Mesodermal cell (in vitro differentiated cells): ENCODE results near the gene UMODL1.
"Not testable (repeated sequence)": the region's sequence is repeated elsewhere in the genome, so short reads cannot be mapped to it uniquely, and the experiment has no call there.

ENCODE experiments used
- H3K27ac ChIP-seq: 2 replicates; pipeline ENCODE4 v1.7.0; 2013; ENCODE audit warnings: mild to moderate bottlenecking, low read depth, low read length, moderate library complexity; ENCODE audit not compliant: severe bottlenecking
- H3K36me3 ChIP-seq: 2 replicates; pipeline ENCODE4 v1.7.1; 2013; ENCODE audit warnings: mild to moderate bottlenecking, low read length, moderate library complexity; ENCODE audit not compliant: control insufficient read depth, insufficient read depth
- H3K4me1 ChIP-seq: one replicate; pipeline ENCODE4 v1.7.1; 2013; ENCODE audit warnings: mild to moderate bottlenecking, low read length; ENCODE audit not compliant: insufficient read depth, control insufficient read depth, poor library complexity, severe bottlenecking
- H3K4me3 ChIP-seq: 2 replicates; pipeline ENCODE4 v1.7.0; 2013; ENCODE audit warnings: low read length, control low read depth, mild to moderate bottlenecking; ENCODE audit not compliant: insufficient read depth, poor library complexity, severe bottlenecking; ENCODE audit errors: extremely low read depth
- H3K9me3 ChIP-seq: 2 replicates; pipeline ENCODE4 v1.7.1; 2013; ENCODE audit warnings: mild to moderate bottlenecking, low read length, moderate library complexity; ENCODE audit not compliant: control insufficient read depth
- WGBS, 2 experiments: methylation state at CpG; one replicate each; pipeline ENCODE4 v1.1.5; 2013; ENCODE audit warnings: missing lambda C conversion rate in 2 of 2; ENCODE audit not compliant: insufficient coverage in 2 of 2; 5-methylcytosine and 5-hydroxymethylcytosine counted together

UMODL1 gene

DNA sequence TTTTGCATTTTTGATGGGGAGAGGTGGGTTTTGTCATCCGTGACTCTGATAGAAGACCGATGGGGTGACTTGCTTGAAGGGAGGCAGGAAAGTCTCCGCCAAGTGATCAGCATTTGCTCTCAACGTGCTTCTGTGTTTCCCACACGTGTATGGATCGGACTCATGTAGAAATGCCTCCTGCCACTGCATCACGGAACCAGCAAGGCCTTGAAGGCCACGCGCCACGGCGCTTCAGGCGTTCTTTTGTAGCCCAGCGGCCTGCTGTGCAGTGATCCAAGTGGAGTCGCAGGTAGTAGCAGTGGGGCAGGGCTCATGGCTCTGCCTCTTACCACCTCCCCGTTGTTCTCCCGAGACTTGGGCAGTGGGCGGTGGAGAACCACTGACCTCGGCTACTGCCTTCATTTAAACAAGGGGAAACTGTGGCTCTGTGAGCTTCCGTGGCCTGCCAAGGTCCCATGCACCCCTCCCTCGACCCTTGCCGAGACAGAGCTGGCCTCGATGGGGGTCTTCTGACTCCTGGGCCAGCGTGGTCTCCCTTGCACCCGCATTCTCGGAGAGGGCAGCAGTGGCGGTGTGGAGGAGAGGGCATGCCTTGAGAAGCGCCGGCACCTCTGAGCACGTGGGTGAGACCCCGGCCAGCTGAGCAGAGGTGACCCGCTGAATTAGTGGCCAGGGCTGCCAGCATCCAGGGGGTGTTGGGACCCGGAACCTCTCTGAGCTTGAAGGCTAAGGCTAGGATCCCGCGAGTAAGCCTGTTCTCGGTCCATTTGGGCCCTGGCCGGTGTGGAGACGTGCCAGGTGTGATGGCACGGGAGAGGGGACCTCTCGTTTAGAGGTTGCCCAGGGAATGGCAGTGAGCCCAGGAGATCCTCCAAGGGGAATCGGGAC lies 101.7 kb downstream of the UMODL1 start:
- 89 to 93% methylated on average over 34 to 40 of the region's 40 CpGs for WGBS, 2 experiments
- H3K36me3 ChIP-seq, result no peaks in the 10 kb centered on the region
- H3K9me3 ChIP-seq, result no peaks in the 10 kb centered on the region
- H3K4me3 ChIP-seq, result no peak overlapping the region
- H3K27ac ChIP-seq, result no peak overlapping the region
- H3K4me1 ChIP-seq, result no peaks in the 10 kb centered on the region

DNA sequence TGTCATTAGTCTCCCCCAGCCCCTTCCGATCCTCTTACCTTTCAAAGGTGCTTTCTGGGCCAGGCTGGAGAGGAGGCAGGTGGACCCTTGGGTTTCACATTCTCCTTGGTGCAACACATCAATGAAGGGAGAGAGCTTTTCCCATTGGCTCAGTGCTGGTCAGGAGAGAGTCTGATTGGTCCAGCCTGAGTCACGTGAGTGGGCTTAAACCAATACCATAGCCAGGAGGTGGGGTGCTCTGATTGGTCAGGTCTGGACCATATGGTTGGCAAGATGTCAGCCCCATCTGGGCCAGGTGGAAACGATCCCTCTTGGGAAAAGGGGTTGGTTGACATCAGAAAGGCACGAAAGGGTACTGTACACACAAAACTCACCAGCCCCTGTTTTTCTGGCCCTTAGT lies 103.1 kb downstream of the UMODL1 start:
- no peak overlapping the region for H3K27ac ChIP-seq
- H3K36me3 ChIP-seq, result no peaks in the 10 kb centered on the region
- no peak overlapping the region for H3K4me3 ChIP-seq
- WGBS, 2 experiments, result 88 to 100% methylated on average over 1 to 2 of the region's 4 CpGs
- no peaks in the 10 kb centered on the region for H3K4me1 ChIP-seq
- no peaks in the 10 kb centered on the region for H3K9me3 ChIP-seq

DNA sequence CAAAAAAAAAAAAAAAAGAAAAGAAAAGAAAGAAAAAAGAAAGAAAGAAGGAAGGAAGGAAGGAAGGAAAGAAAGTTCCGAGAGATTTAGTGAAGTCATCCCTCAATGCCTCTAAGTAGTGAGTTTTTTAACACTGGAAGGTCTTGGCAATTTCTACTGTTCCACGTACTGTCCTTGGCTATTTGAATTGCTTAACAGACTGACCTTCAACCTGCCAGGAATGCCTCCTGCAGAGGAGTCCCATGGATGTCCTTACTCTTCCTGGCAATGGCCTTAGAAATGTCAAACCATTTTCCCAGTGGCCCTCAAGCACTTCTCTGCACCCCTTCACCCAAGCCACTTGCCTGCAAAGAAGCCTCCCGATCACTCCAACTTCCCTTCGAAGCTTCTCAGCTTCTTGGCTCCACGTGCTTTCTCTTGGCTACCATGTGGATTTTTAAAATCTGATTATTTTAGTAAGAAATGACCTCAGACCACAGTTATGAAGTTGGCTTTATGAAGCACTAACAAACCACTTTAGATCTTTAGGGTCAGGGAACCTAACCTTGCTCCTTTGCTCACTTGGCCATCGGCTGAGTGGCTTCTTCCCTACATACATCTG lies 104.1 kb downstream of the UMODL1 start:
- 81 to 100% methylated on average over 3 of the region's 6 CpGs for WGBS, 2 experiments
- no peaks in the 10 kb centered on the region for H3K36me3 ChIP-seq

DNA sequence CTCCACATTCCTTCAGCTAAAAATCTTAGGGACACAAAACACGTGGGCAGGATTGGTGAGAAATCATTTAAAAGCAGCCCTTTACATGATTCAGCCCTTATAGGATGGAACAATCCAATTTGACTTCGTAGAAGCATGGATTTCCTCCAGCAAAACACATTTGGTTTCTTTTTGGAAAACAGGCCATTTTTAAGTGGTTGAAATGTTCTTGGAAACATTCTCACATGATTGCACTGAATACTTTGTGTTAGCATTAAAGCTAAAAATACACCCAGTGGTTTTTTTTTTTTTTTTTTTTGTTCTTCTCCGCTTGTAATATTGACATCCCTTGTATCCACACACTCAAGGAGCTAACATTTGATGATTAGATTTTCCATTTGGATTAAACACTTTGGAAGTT lies 105.7 kb downstream of the UMODL1 start:
- Histone ChIP-seq H3K9me3 (no peaks in the 10 kb centered on the region), H3K4me3 (no peak overlapping the region), H3K27ac (no peak overlapping the region), H3K36me3 (no peaks in the 10 kb centered on the region), H3K4me1 (no peaks in the 10 kb centered on the region)
- WGBS, 2 experiments, result 90% methylated on average over 2 of the region's 3 CpGs; no CpG with 5 or more reads in 1 of the 2 experiments

More for the DNA sequence above, 104.1 kb downstream of the UMODL1 start:
- no peak overlapping the region for H3K27ac ChIP-seq
- no peaks in the 10 kb centered on the region for H3K9me3 ChIP-seq
- H3K4me1 ChIP-seq, result no peaks in the 10 kb centered on the region
- no peak overlapping the region for H3K4me3 ChIP-seq

DNA sequence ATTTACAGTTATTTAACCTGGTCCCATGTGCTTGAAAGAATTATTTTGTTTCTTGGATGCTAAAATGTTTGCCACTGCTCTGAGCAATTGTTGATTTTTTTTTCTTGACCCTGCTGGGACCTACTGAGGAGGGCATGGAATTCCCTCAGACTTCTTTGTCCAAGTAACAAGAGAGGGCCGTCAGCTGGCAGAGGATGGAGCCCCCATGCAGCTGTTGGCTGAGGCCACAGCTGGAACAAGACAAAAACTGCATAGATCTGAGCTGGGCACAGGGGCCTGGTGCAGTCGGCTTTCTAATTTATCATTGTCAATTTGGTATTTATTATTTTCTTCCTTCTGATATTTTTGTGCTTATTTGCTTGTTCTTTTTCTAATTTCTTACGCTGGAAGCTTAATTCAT lies 108.2 kb downstream of the UMODL1 start:
- Histone ChIP-seq H3K9me3 (no peaks in the 10 kb centered on the region), H3K27ac (no peak overlapping the region), H3K36me3 (no peaks in the 10 kb centered on the region), H3K4me1 (no peaks in the 10 kb centered on the region), H3K4me3 (no peak overlapping the region)
- 33 to 38% methylated on average over 1 of the region's 3 CpGs for WGBS, 2 experiments

DNA sequence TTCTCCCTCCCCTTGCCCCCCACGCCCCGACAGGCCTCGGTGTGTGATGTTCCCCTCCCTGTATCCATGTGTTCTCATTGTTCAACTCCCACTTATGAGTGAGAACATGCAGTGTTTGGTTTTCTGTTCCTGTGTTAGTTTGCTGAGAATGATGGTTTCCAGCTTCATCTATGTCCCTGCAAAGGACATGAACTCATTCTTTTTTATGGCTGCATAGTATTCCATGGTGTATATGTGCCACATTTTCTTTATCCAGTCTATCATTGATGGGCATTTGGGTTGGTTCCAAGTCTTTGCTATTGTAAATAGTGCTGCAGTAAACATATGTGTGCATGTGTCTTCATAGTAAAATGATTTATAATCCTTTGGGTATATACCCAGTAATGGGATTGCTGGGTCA lies 108.9 kb downstream of the UMODL1 start:
- H3K4me1 ChIP-seq, H3K27ac ChIP-seq, H3K4me3 ChIP-seq, H3K36me3 ChIP-seq, H3K9me3 ChIP-seq: not testable (repeated sequence)
- WGBS, 2 experiments, result 100% methylated on average over 2 of the region's 3 CpGs; no CpG with 5 or more reads in 1 of the 2 experiments

DNA sequence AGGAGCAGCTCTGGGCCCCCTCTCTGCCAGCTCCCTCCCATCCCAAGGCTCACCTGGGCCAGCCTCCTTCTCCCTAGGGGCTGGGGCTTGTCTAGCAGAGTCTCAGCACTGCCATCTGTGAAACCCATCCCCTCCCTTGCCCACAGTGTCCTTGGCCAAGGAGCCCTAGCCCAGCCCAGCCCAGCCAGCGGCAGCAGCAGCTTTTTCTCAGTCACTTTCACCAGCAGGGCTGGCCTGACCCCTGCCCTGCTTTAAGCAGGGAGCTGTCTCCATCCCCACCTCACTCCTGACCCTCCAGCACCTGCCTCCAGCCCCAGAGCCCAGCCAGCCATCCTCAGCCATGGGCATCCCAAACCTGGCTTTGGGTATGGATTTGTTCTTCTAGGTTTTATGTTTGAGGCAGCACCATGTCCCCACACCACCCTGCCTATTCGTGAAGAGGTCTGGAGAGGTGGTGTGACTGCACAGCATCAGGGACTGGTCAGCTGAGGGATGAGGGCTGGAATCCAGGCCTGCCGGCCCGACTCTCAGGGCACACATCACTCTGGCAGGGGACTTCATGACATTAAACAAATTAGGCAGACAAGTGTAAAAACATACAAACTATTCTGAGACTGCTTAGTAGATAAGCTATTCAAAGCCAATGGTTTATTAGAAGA lies 111.7 kb downstream of the UMODL1 start:
- Histone ChIP-seq H3K36me3 (no peaks in the 10 kb centered on the region), H3K4me3 (no peak overlapping the region), H3K4me1 (no peaks in the 10 kb centered on the region), H3K27ac (no peak overlapping the region), H3K9me3 (no peaks in the 10 kb centered on the region)
- 91 to 96% methylated on average over 3 of the region's 4 CpGs for WGBS, 2 experiments

DNA sequence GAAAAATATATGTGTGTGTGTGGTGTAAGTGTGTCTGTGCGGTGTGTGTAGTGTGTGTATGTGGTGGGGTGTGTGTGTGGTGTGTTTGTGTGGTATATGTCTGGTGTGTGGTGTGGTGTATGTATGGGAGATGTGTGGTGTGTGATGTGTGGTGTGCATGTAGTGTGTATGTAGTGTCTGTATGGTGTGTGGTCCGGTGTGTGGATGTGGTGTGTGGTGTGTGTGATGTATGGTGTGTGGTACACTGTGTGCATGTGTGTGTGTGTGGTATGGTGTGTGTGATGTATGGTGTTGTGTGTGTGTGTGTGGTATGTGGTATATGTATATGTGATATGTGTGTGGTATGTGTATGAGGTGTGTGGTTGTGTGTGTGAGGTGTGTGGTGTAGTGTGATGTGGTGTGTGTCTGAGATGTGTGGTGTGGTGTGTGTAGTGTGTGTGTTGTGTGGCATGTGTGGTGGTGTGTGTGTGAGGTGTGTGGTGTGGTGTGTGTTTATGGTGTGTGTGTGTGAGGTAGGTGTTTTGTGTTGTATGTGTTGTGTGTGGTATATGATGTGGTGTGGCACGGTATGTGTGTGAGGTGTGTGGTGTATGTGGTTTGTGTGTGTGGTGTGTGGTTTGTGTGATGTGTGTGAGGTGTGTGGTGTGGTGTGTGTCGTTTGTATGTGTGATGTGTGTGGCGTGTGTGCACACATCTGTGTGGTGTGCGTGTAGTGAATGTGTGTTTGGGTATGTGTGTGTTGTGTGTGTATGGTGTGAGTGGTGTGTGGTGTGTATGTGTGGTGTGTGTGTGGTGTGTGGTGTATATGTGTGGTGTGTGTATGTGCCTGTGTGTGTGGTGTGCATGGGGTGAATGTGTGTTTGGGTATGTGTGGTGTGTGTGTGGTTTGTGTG lies 112.5 kb downstream of the UMODL1 start:
- Histone ChIP-seq H3K4me3 (no peak overlapping the region), H3K27ac (no peak overlapping the region), H3K36me3 (no peaks in the 10 kb centered on the region), H3K9me3 (no peaks in the 10 kb centered on the region), H3K4me1 (no peaks in the 10 kb centered on the region)
- 85 to 88% methylated on average over 6 of the region's 6 CpGs for WGBS, 2 experiments

DNA sequence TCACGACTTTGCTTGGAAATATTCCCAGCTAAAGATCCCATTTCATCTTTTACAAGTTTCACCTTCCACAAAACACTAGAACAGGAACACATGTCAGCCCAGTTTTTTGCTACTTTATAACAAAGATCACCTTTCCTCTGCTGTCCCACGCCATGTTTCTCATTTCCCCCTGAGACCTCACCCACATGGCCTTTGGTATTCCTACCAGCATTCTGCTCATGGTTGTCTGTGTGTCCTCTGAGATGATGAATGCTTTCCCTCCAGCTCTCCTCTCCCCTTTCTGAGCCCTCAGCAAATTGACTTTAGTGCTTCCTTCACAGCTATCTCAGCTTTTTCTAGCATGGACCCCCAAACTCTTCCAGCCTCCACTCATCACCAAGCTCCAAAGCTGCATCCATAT lies 115.5 kb downstream of the UMODL1 start:
- H3K9me3 ChIP-seq, result no peaks in the 10 kb centered on the region
- WGBS, 2 experiments, result 86 to 88% methylated on average over 1 to 2 of the region's 2 CpGs
- H3K4me1 ChIP-seq, result no peaks in the 10 kb centered on the region
- H3K36me3 ChIP-seq, result no peaks in the 10 kb centered on the region
- no peak overlapping the region for H3K4me3 ChIP-seq
- no peak overlapping the region for H3K27ac ChIP-seq

DNA sequence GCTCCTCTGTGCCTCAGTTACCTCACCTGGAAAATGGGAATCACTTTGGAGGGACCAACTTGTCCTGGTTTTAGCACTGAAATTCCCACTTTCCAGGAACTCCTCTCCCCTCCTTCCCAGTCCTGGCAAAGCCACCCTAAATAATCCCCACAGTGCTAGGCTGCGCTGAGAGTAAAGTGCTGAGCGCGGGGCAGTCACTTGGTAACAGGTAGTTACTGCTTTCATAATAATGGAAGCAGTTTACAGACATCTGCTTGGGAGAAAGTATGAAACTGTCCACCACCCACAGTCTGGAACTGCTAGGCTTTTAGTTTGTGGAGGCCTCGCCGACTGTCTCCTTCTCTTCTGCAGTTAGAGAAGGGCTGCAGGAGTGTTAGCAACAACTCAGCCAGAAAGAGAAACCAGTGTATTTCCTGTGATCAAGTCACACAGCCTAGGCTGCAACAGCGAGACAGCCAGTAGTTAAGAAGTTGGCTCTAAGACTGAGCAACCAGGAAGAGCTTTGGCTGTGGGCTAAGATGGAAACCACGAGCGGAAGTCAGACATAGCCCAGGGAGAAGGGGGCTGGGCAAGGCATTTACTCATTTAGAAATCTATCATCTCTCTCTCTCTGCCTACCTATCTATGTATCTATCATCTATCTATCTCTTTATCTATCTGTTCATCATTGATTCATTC lies 117.0 kb downstream of the UMODL1 start:
- 87 to 90% methylated on average over 3 to 5 of the region's 8 CpGs for WGBS, 2 experiments
- H3K4me3 ChIP-seq, result no peak overlapping the region
- H3K27ac ChIP-seq, result no peak overlapping the region
- no peaks in the 10 kb centered on the region for H3K4me1 ChIP-seq
- H3K9me3 ChIP-seq, result no peaks in the 10 kb centered on the region
- H3K36me3 ChIP-seq, result no peaks in the 10 kb centered on the region
